Activated naive CD8-positive, alpha-beta T cell treated with anti-CD3 and anti-CD28 coated beads, Interleukin-2, amount 50 U/mL, for 24 hours (primary cell): ENCODE data around the gene SYNPR.

Experiments
- ATAC-seq: fragments of 150-1000 bp; cut with Tn5 transposase; one replicate; pipeline ENCODE4 v1.10.0; 2021
- DNase-seq: peaks from one replicate; pipeline ENCODE4 v3.0.0; 2021
- H3K27ac Mint-ChIP-seq: one replicate; pipeline ENCODE4 v1.8.0; 2021; ENCODE audit warnings: mild to moderate bottlenecking, mixed read lengths
- H3K27me3 Mint-ChIP-seq: one replicate; pipeline ENCODE4 v1.8.0; 2021; ENCODE audit warnings: mixed read lengths
- H3K36me3 Mint-ChIP-seq: one replicate; pipeline ENCODE4 v1.8.0; 2021; ENCODE audit warnings: low read depth, mixed read lengths
- H3K4me1 Mint-ChIP-seq: one replicate; pipeline ENCODE4 v1.8.0; 2021; ENCODE audit warnings: mixed read lengths
- H3K4me3 Mint-ChIP-seq: one replicate; pipeline ENCODE4 v1.8.0; 2021; ENCODE audit warnings: mild to moderate bottlenecking, moderate library complexity, mixed read lengths
- H3K9me3 Mint-ChIP-seq: one replicate; pipeline ENCODE4 v1.8.0; 2021; ENCODE audit warnings: mixed read lengths

The SYNPR gene

GRCh38 chr3:63450023-63450422 is 171.9 kb downstream of the SYNPR start:
- no peak for ATAC-seq
- H3K36me3 Mint-ChIP-seq = no peaks in the 10 kb centered on the region

GRCh38 chr3:63450634-63451363 is 172.7 kb downstream of the SYNPR start:
- Mint-ChIP-seq H3K27me3 (peaks cover 3% of the 10 kb centered on the region), H3K27ac (no peak overlapping the region), H3K9me3 (peaks cover 3% of the 10 kb centered on the region), H3K4me1 (no peaks in the 10 kb centered on the region), H3K36me3 (no peaks in the 10 kb centered on the region), H3K4me3 (no peak overlapping the region)
- DNase-seq = no peak
- ATAC-seq = no peak

More at GRCh38 chr3:63450023-63450422, 171.9 kb downstream of the SYNPR start:
- DNase-seq = no peak
- Mint-ChIP-seq H3K4me3 (no peak overlapping the region), H3K9me3 (peaks cover 3% of the 10 kb centered on the region), H3K4me1 (no peaks in the 10 kb centered on the region), H3K27ac (no peak overlapping the region), H3K27me3 (peaks cover 3% of the 10 kb centered on the region)

DNA sequence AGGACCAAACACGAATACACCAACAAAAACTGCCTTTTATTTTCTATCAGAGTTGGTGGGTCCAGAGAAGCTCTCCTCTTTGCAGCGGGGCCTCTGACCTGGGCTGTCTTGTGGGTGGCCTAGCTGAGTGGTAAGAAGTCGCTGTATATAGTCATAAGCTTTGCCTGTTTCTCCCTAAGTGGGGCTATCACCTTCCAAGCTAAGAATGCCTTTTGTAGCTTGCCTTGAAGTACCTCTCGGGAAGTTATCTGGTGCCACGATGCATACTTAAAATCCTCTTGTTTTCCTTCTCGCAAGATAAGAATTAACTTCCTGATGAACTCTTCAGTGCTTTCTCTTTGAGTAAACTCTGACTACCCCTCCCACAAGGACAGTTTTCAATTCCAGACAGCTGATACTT is 178.8 kb downstream of the SYNPR start:
- H3K36me3 Mint-ChIP-seq = no peaks in the 10 kb centered on the region
- H3K27me3 Mint-ChIP-seq = no peaks in the 10 kb centered on the region
- DNase-seq = no peak
- no peak overlapping the region for H3K4me3 Mint-ChIP-seq
- no peak overlapping the region for H3K27ac Mint-ChIP-seq
- no peak for ATAC-seq
- no peaks in the 10 kb centered on the region for H3K4me1 Mint-ChIP-seq
- no peaks in the 10 kb centered on the region for H3K9me3 Mint-ChIP-seq

- H3K4me3 Mint-ChIP-seq = no peak overlapping the region
- H3K36me3 Mint-ChIP-seq = no peaks in the 10 kb centered on the region
- no peak overlapping the region for H3K27ac Mint-ChIP-seq
- DNase-seq = no peak
- H3K9me3 Mint-ChIP-seq = no peaks in the 10 kb centered on the region
- ATAC-seq = no peak
- H3K4me1 Mint-ChIP-seq = no peaks in the 10 kb centered on the region
- no peaks in the 10 kb centered on the region for H3K27me3 Mint-ChIP-seq
Measured at GRCh38 chr3:63458405-63458804, 180.3 kb downstream of the SYNPR start.

DNA sequence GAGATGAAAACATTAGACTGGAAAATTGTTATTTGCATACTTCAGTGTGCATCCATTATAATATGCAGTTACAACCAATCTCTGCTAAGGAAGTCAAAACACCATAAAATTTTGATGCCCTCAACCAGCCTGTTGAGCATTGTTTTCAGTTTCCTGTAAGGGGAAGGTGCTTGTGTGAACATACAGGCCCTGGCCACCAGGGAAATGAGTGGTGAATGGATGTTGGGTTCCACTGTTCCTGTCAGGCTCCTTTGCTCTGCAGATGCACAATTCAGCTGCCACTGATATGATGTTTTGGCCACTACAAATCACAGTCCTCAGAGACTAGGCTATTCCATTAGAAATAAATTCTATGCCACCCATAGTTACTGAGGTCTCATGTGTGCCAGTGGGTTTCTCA is 184.6 kb downstream of the SYNPR start:
- Mint-ChIP-seq H3K27ac (no peak overlapping the region), H3K36me3 (no peaks in the 10 kb centered on the region), H3K4me1 (no peaks in the 10 kb centered on the region), H3K4me3 (no peak overlapping the region), H3K9me3 (peaks cover 5% of the 10 kb centered on the region), H3K27me3 (no peaks in the 10 kb centered on the region)
- no peak for ATAC-seq
- no peak for DNase-seq

GRCh38 chr3:63467392-63467791 is 189.3 kb downstream of the SYNPR start:
- Mint-ChIP-seq H3K27ac (no peak overlapping the region), H3K4me3 (no peak overlapping the region), H3K27me3 (no peaks in the 10 kb centered on the region), H3K4me1 (no peaks in the 10 kb centered on the region), H3K9me3 (peaks cover 5% of the 10 kb centered on the region), H3K36me3 (no peaks in the 10 kb centered on the region)
- DNase-seq (no peak), ATAC-seq (no peak)

DNA sequence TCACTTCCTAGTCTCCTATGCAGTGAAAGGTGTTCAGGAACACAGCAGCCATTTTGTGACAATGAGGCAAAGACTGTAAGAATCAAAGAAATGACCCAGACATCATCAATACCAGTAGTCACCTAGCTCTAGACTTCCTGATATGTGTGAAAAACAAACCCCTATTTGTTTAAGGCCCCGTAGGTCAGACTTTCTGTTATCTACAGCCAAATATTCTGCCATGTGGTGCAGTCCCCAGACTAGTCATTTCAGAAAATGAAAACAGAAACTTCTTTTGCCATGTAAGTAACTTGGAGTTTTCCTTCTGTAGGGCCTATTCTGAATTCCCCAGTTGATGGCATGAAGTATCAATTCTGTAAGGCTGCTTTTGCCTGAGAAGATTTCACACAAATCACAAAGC is 192.6 kb downstream of the SYNPR start:
- H3K9me3 Mint-ChIP-seq = no peaks in the 10 kb centered on the region
- H3K4me3 Mint-ChIP-seq = no peak overlapping the region
- no peaks in the 10 kb centered on the region for H3K4me1 Mint-ChIP-seq
- H3K27me3 Mint-ChIP-seq = no peaks in the 10 kb centered on the region
- DNase-seq = no peak
- H3K36me3 Mint-ChIP-seq = no peaks in the 10 kb centered on the region
- no peak for ATAC-seq
- H3K27ac Mint-ChIP-seq = no peak overlapping the region

DNA sequence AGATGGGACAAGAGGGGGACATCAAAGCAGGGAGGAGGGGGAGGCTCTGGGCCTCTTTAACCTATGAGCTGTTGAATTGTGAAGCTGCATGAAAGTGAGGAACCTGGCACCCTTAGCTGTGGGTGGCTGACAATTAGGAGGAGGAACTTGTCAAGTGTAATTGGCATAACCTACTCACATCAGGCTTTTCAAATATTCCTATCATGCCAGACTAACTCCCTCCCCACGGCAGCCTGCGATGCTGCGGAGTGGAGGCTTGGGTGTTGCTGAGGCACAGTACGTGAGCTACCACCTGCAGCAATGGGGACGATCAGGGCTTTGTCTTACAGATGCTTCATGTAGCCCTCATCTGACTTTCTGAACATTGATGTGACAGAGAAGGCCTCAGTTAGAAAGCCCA is 193.7 kb downstream of the SYNPR start:
- Mint-ChIP-seq H3K27me3 (no peaks in the 10 kb centered on the region), H3K9me3 (no peaks in the 10 kb centered on the region), H3K27ac (no peak overlapping the region), H3K36me3 (no peaks in the 10 kb centered on the region), H3K4me1 (no peaks in the 10 kb centered on the region), H3K4me3 (no peak overlapping the region)
- ATAC-seq (no peak), DNase-seq (no peak)

DNA sequence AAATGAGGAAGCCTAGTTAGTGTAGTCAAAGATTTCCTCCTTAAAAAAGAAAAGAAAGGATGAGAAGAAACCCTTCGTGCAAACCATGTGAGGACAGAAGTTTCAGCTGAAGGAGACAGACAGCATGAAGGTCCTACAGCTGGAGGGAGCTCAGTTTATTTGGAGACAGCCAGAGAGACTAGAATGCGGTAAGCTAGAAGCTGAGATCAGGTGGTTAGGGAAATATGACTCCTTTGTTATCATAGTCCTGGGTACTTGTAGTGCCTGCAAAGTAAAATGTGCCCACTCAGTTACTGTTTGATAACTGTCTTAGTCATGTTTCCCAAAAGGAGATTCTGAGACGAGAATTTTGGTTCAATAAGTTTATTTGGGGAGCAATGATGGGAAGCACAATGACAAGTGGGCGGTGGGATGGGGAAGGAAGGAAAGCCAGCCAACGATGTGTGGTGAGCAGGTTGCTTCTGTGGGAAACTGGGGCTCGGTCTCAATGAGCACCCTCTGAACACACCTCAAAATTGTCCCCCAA is 195.6 kb downstream of the SYNPR start:
- no peaks in the 10 kb centered on the region for H3K4me1 Mint-ChIP-seq
- no peak for ATAC-seq
- no peaks in the 10 kb centered on the region for H3K9me3 Mint-ChIP-seq
- DNase-seq = no peak
- H3K36me3 Mint-ChIP-seq = no peaks in the 10 kb centered on the region
- no peaks in the 10 kb centered on the region for H3K27me3 Mint-ChIP-seq
- H3K27ac Mint-ChIP-seq = no peak overlapping the region
- no peak overlapping the region for H3K4me3 Mint-ChIP-seq

- no peak overlapping the region for H3K4me3 Mint-ChIP-seq
- H3K27ac Mint-ChIP-seq = no peak overlapping the region
- H3K9me3 Mint-ChIP-seq = no peaks in the 10 kb centered on the region
- no peaks in the 10 kb centered on the region for H3K27me3 Mint-ChIP-seq
- H3K36me3 Mint-ChIP-seq = no peaks in the 10 kb centered on the region
- no peak for DNase-seq
- ATAC-seq = no peak
- no peaks in the 10 kb centered on the region for H3K4me1 Mint-ChIP-seq
Measured at GRCh38 chr3:63474828-63475518, 196.9 kb downstream of the SYNPR start.

GRCh38 chr3:63477494-63478129 is 199.5 kb downstream of the SYNPR start:
- H3K4me3 Mint-ChIP-seq = no peak overlapping the region
- no peak overlapping the region for H3K27ac Mint-ChIP-seq
- ATAC-seq (no peak), DNase-seq (no peak)
- H3K9me3 Mint-ChIP-seq = no peaks in the 10 kb centered on the region
- H3K4me1 Mint-ChIP-seq = no peaks in the 10 kb centered on the region
- H3K27me3 Mint-ChIP-seq = no peaks in the 10 kb centered on the region
- H3K36me3 Mint-ChIP-seq = no peaks in the 10 kb centered on the region

DNA sequence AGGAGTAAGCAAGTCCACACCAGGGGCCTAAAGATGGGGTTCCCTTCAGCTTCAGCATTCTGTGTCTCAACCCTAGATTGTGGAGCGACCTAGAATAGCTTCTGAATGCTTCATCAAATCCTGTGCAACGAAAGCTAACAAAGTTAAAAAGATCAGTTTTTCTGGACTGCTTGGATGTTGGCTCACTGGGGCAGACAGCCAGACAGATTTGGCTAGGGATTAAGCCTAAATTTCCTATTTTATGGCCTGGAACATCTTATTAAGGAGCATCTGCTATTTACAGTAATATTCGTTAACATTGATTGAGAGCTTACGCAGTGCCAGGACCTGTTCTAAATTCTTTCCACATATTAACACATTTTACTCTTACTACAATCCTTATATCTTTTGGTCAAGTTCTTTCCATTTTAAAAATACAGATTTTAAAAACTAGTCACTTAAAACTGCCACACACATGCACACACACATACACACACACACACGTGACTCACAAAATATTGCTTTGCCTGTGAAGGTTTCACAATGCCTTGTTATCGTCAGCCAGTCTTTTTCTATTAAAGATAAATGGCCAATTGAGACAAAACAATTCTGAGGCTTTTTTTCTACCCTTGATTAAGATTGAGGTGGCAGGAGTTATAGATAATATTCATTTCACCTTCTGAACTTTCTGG is 201.0 kb downstream of the SYNPR start:
- no peaks in the 10 kb centered on the region for H3K9me3 Mint-ChIP-seq
- ATAC-seq (no peak), DNase-seq (no peak)
- no peak overlapping the region for H3K27ac Mint-ChIP-seq
- H3K4me1 Mint-ChIP-seq = no peaks in the 10 kb centered on the region
- H3K27me3 Mint-ChIP-seq = no peaks in the 10 kb centered on the region
- no peaks in the 10 kb centered on the region for H3K36me3 Mint-ChIP-seq
- no peak overlapping the region for H3K4me3 Mint-ChIP-seq

DNA sequence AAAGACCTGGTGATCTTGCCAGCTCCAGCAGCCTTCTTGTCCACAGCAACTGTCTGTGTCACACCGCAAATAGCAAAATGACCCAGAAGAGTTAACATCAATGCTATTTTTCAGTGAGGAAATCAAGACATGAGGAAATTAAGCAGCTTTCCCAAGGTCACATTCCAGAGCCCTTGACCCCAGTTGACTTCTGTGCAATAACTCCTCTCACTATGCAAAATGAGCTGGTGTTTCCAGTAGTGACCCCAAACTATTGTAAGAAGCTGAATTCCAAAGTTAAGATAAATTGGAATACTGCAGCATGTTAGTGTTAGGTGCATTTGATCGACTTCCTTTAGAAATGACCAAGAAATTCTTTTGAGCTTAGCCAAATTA is 201.5 kb downstream of the SYNPR start:
- no peak for ATAC-seq
- H3K27ac Mint-ChIP-seq = no peak overlapping the region
- no peaks in the 10 kb centered on the region for H3K9me3 Mint-ChIP-seq
- H3K4me1 Mint-ChIP-seq = no peaks in the 10 kb centered on the region
- no peak for DNase-seq
- H3K36me3 Mint-ChIP-seq = no peaks in the 10 kb centered on the region
- H3K27me3 Mint-ChIP-seq = no peaks in the 10 kb centered on the region
- no peak overlapping the region for H3K4me3 Mint-ChIP-seq

- Mint-ChIP-seq H3K27ac (no peak overlapping the region), H3K9me3 (no peaks in the 10 kb centered on the region), H3K36me3 (no peaks in the 10 kb centered on the region), H3K4me1 (no peaks in the 10 kb centered on the region), H3K4me3 (no peak overlapping the region), H3K27me3 (no peaks in the 10 kb centered on the region)
- DNase-seq = no peak
- no peak for ATAC-seq
Measured at GRCh38 chr3:63481627-63482026, 203.5 kb downstream of the SYNPR start.

GRCh38 chr3:63482341-63482740 is 204.2 kb downstream of the SYNPR start:
- no peaks in the 10 kb centered on the region for H3K4me1 Mint-ChIP-seq
- no peak overlapping the region for H3K4me3 Mint-ChIP-seq
- ATAC-seq (no peak), DNase-seq (no peak)
- H3K27me3 Mint-ChIP-seq = no peaks in the 10 kb centered on the region
- H3K9me3 Mint-ChIP-seq = no peaks in the 10 kb centered on the region
- H3K27ac Mint-ChIP-seq = no peak overlapping the region
- no peaks in the 10 kb centered on the region for H3K36me3 Mint-ChIP-seq
